ENCODE results near the gene MAT2B. TPM values are rescaled to one million over a fixed set of nuclear protein-coding genes. Genes with fewer than 3 reads are reported as not detected.

The MAT2B gene
- total RNA-seq, 2 donors from 2014 or later, result 63.4 to 86.7 TPM

DNA sequence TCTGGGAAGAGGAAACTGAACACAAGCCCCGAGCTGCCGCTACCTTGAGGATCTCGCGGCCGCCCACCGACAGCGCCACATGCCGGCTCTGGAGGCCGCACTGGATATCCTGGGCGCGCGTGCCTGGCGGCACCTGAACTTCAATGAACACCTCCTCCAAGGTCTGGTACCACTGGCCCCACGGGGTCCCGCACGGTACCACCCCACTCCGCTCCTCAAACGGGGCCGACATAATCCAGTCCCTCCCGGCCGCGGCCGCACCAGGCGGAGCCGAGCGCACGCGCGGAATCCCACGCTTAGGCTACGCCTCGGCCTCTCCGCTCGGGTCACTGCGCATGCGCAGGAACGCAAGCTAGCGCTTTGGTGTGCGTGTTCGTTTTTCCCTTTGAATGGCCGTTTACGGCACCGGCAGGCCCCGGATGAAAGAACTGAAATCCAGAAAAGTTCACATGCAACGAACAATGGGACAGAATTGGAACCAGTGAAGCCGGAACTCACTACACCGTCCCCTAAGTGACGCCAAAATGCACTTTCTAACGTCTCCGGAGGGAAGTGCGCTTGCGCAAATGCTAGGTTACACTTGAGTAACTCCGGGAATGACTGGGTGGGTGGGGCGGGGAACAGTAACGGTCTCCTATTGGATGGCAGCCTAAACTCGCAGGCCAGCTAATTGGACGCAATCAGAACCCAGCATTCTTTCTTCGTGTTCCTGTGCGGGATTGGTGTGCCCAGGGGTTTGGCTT is 45.4 kb upstream of the MAT2B start, which contains the start of gene NUDCD2:
TSS of gene NUDCD2 (minus strand) at position 284 of the 743 bp plus-strand sequence. CDS start at position 232, 52 bp downstream.
- Histone ChIP-seq H3K27ac (peak within 1 kb of the TSS; percentile 80), H3K9me3 (no peaks in the 10 kb centered on the region), H3K9ac (ENCODE audit: low read depth in 2 of 2, low read length in 2 of 2) (peak within 1 kb of the TSS; percentile 90 to 91), H3K36me3 (no peaks in the 10 kb centered on the region), H3K4me1 (peaks cover 5% of the 10 kb centered on the region), H3K27me3 (no peaks in the 10 kb centered on the region), H3K4me3 (peak within 1 kb of the TSS; percentile 68)
- peak; percentile 97 for DNase-seq
- intact Hi-C loops (cut with DNase I), result loop anchor here (5.0 kb wide), 1 partner anchor 47 kb away; the partner anchor contains the start of gene MAT2B
- TF ChIP-seq, protein P1, sequence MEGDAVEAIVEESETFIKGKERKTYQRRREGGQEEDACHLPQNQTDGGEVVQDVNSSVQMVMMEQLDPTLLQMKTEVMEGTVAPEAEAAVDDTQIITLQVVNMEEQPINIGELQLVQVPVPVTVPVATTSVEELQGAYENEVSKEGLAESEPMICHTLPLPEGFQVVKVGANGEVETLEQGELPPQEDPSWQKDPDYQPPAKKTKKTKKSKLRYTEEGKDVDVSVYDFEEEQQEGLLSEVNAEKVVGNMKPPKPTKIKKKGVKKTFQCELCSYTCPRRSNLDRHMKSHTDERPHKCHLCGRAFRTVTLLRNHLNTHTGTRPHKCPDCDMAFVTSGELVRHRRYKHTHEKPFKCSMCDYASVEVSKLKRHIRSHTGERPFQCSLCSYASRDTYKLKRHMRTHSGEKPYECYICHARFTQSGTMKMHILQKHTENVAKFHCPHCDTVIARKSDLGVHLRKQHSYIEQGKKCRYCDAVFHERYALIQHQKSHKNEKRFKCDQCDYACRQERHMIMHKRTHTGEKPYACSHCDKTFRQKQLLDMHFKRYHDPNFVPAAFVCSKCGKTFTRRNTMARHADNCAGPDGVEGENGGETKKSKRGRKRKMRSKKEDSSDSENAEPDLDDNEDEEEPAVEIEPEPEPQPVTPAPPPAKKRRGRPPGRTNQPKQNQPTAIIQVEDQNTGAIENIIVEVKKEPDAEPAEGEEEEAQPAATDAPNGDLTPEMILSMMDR (IDR thresholded peaks at IDR 0.05), result no peak

DNA sequence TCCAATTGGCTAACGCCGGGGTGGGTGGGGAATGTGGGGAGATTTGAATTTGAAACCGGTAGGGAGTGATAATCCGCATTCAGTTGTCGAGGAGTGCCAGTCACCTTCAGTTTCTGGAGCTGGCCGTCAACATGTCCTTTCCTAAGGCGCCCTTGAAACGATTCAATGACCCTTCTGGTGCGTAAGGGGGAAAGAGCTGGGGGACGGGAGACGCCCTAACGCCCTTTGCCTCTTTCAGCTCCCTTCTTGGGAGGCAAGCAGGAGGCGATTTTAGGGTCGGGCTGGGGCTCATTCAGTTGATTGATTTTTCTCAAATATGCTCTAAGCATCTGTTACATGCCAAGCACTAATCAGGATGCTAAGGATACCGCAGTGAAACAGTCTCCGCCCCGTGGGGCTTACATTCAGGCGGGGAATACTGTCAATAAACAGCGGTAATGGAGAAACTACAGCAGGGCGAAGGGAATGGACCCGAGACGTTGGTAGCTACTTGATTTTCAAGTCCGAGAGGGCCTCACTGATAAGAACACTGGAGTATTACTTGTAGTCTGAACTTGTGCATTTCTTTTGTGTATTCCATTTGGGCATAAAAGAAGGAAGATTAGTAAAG is 44.8 kb upstream of the MAT2B start, which contains the start of gene HMMR:
TSS of gene HMMR (plus strand) at position 71 of the 610 bp plus-strand sequence. CDS start at position 132, 61 bp downstream.
- Histone ChIP-seq H3K9me3 (no peaks in the 10 kb centered on the region), H3K27ac (peak within 1 kb of the TSS; percentile 80), H3K4me3 (peak within 1 kb of the TSS; percentile 68), H3K27me3 (no peaks in the 10 kb centered on the region), H3K36me3 (no peaks in the 10 kb centered on the region), H3K4me1 (peaks cover 5% of the 10 kb centered on the region), H3K9ac (ENCODE audit: low read depth in 2 of 2, low read length in 2 of 2) (peak within 1 kb of the TSS; percentile 90 to 91)
- TF ChIP-seq, protein P1 (IDR thresholded peaks at IDR 0.05), result no peak
- DNase-seq, result no peak
- intact Hi-C loops (cut with DNase I), result loop anchor here (5.0 kb wide), 1 partner anchor 47 kb away; the partner anchor contains the start of gene MAT2B

DNA sequence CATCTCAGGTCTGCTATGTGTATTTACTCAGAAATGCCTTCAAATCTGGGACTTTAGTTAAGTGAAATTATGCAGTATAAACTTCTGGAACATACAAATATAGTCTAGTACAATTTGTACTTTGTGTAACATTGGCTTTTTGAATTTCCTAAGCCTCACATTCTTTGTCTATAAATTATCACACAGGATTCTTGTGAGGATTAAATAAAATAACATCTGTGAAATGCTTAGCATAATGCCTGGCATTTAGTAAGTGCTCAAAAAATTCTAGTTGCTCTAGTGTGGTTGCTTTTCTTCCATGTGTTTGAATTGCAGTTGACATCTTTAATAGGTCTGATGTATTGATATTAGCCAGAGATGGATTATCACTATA is 42.4 kb upstream of the MAT2B start:
- intact Hi-C loops (cut with DNase I), result loop anchor here (5.0 kb wide), 1 partner anchor 44 kb away; the partner anchor contains the start of gene MAT2B
- H3K4me1 ChIP-seq, result peaks cover 5% of the 10 kb centered on the region
- H3K36me3 ChIP-seq, result no peaks in the 10 kb centered on the region
- H3K4me3 ChIP-seq, result no peak overlapping the region
- TF ChIP-seq, protein P1 (IDR thresholded peaks at IDR 0.05), result no peak
- no peak for DNase-seq
- H3K9ac ChIP-seq (ENCODE audit: low read depth in 2 of 2, low read length in 2 of 2), result no peak overlapping the region
- H3K9me3 ChIP-seq, result no peaks in the 10 kb centered on the region
- H3K27ac ChIP-seq, result no peak overlapping the region
- no peaks in the 10 kb centered on the region for H3K27me3 ChIP-seq

DNA sequence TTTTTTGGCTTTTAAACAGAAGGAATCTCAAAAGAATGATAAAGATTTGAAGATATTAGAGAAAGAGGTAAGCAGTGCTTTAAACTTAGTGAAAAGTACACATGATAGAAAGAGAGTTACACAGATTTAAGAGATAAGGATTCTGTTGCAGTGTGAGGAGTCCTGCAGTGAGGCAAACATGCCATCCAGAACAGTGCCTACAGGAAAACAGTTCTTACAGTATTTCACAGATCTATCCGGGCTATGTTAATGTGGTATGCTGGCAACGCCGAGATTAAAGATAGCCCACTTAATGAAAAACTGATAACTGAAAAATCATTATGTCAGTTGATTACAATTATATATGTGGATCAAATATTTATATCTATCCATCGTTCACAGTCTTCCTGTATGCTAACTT is 37.7 kb upstream of the MAT2B start:
- Histone ChIP-seq H3K27ac (no peak overlapping the region), H3K4me1 (no peaks in the 10 kb centered on the region), H3K4me3 (no peak overlapping the region), H3K9me3 (no peaks in the 10 kb centered on the region), H3K9ac (ENCODE audit: low read depth in 2 of 2, low read length in 2 of 2) (no peak overlapping the region), H3K27me3 (no peaks in the 10 kb centered on the region), H3K36me3 (no peaks in the 10 kb centered on the region)
- TF ChIP-seq, protein P1 (IDR thresholded peaks at IDR 0.05), result no peak
- DNase-seq, result no peak
- intact Hi-C loops (cut with DNase I), result no loop called here

DNA sequence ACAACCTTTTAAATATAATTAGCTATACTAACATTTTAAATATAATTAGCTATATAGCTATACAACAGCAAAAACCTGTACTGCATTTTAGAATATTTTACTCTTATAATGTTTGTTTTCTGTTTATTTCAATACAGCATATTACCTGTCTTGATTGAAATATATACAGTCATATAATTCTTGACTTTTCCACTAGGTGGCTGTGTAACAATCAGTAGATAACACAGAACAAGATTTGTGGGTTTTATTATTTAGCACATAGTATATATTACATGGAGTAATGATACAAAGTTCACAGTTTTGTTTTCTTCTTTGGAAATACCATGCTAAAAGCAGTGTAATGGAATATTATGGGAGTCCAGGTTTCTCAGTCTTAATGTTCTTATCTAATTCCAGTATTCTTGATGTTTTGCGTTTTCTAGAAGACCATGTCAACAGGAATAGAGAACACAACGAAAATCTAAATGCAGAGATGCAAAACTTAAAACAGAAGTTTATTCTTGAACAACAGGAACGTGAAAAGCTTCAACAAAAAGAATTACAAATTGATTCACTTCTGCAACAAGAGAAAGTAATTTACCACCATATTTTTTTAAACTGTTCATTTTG is 31.7 kb upstream of the MAT2B start:
- no peak overlapping the region for H3K27ac ChIP-seq
- no peaks in the 10 kb centered on the region for H3K36me3 ChIP-seq
- TF ChIP-seq, protein P1 (IDR thresholded peaks at IDR 0.05), result no peak
- H3K9ac ChIP-seq (ENCODE audit: low read depth in 2 of 2, low read length in 2 of 2), result no peak overlapping the region
- no peak overlapping the region for H3K4me3 ChIP-seq
- no peaks in the 10 kb centered on the region for H3K4me1 ChIP-seq
- intact Hi-C loops (cut with DNase I), result no loop called here
- DNase-seq, result no peak
- no peaks in the 10 kb centered on the region for H3K9me3 ChIP-seq
- H3K27me3 ChIP-seq, result no peaks in the 10 kb centered on the region

Measured in colonic mucosa (tissue), 4 donors.